NCI-H748 treated with DMSO at 0.1 percent for 48 hours (cell line): Measurements from ENCODE around the gene TSPAN14.
A peak's percentile ranks its signal among the peaks of the same experiment; 100 is the strongest.
"Not testable (repeated sequence)": the region's sequence is repeated elsewhere in the genome, so short reads cannot be mapped to it uniquely, and the experiment has no call there.

Source experiments
- DNase-seq: peaks from one replicate; lab custom pipeline; 2025; lab: John Stamatoyannopoulos, UW

TSPAN14 gene

GRCh38 chr10:80453842-80454512 lies at the start of gene TSPAN14:
Gene TSPAN14 (plus strand): TSS chr10:80454310. CDS start chr10:80489234, 34,924 bp downstream.
- DNase-seq = no peak

- no peak for DNase-seq
Measured at GRCh38 chr10:80405035-80405434, 49.1 kb upstream of the TSPAN14 start.

GRCh38 chr10:80405626-80406025 lies 48.5 kb upstream of the TSPAN14 start:
- DNase-seq = no peak

GRCh38 chr10:80406204-80406603 lies 47.9 kb upstream of the TSPAN14 start:
- no peak for DNase-seq

- DNase-seq = peak; percentile 8
Measured at GRCh38 chr10:80407812-80408241, 46.3 kb upstream of the TSPAN14 start.

GRCh38 chr10:80408242-80409101 lies 45.6 kb upstream of the TSPAN14 start, which contains the start of gene PRXL2A:
Gene PRXL2A (plus strand): TSS chr10:80408551. CDS start chr10:80420468, 11,917 bp downstream.
- DNase-seq = peak; percentile 29

- no peak for DNase-seq
Measured at GRCh38 chr10:80409121-80409520, 45.0 kb upstream of the TSPAN14 start.

- DNase-seq = no peak
Measured at GRCh38 chr10:80410122-80410521, 44.0 kb upstream of the TSPAN14 start.

- no peak for DNase-seq
Measured at GRCh38 chr10:80410578-80411145, 43.4 kb upstream of the TSPAN14 start.

GRCh38 chr10:80411267-80411668 lies 42.8 kb upstream of the TSPAN14 start:
- DNase-seq = no peak

GRCh38 chr10:80411681-80412220 lies 42.4 kb upstream of the TSPAN14 start:
- no peak for DNase-seq

- no peak for DNase-seq
Measured at GRCh38 chr10:80412486-80412885, 41.6 kb upstream of the TSPAN14 start.

GRCh38 chr10:80413271-80413996 lies 40.7 kb upstream of the TSPAN14 start:
- DNase-seq = no peak

GRCh38 chr10:80414142-80414895 lies 39.8 kb upstream of the TSPAN14 start:
- DNase-seq = peak; percentile 39

GRCh38 chr10:80415734-80416478 lies 38.2 kb upstream of the TSPAN14 start:
- DNase-seq = no peak

GRCh38 chr10:80416479-80417098 lies 37.5 kb upstream of the TSPAN14 start:
- DNase-seq = no peak

GRCh38 chr10:80417256-80417655 lies 36.9 kb upstream of the TSPAN14 start:
- DNase-seq = not testable (repeated sequence)

- no peak for DNase-seq
Measured at GRCh38 chr10:80421050-80421706, 32.9 kb upstream of the TSPAN14 start.
